GM21576 (cell line): ENCODE data around the gene ARID4B.
A peak's percentile ranks its signal among the peaks of the same experiment; 100 is the strongest.
"Not testable (repeated sequence)": the region's sequence is repeated elsewhere in the genome, so short reads cannot be mapped to it uniquely, and the experiment has no call there.

ENCODE experiments used
- ATAC-seq: cut with Tn5 transposase; IDR thresholded peaks from one replicate; pipeline ENCODE4 v1.9.1; 2021; ENCODE audit warnings: mild to moderate bottlenecking, moderate library complexity; ENCODE audit not compliant: unreplicated experiment

ARID4B gene

DNA sequence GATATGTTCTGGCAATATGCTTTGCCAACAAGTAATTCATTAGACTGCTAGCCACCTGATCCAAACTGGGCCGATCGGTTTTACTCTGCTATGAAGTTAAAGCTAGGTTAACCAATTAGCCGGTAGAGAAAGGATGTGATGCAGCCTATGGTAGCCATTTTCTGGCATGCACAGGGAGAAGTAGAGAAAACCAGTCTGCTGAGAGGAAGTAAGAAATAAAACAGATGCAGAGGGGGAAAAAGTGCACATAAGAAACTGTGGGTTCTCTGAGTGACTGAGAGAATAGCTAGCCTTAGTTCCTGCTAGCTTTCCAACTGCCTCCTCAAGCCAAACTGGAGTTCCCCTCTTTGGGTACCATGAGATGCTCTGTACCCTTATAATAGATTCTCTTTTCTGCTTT is 52.8 kb downstream of the ARID4B start:
- peak; percentile 73 for ATAC-seq

DNA sequence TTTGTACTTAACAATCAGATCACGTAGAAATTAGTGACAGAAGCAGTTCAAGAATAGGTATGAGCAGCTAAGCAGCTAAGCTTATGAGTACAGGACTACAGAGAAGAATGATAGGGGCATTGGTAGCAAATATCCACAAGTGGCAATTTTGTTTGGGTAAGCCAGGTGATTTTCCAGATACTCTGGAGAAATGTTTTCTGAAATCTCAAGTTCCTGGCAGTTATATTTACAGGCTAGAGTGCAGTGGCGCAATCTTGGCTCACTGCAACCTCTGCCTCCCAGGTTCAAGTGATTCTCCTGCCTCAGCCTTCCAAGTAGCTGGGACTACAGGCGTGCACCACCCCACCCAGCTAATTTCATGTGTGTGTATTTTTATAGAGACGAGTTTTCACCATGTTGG is 55.1 kb downstream of the ARID4B start:
- ATAC-seq, result no peak

DNA sequence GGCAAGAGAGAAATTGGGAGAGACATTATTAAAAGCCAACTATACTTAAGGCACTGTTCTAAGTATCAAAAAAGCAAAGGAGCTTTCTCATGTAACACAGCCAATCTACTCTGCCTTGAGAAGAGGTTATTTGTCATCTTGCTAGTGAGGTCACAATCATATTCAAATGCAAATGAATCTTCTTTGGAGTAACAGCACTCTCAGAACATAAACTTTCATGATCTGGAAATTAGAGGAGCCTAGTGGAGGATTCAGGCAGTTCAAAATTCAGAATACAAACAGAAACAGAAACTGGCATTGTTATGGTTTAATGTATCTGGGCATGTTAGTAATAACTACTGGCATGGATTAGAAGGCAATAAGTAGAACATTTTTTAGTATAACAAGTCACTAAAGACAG is 57.4 kb downstream of the ARID4B start:
- peak; percentile 39 for ATAC-seq

DNA sequence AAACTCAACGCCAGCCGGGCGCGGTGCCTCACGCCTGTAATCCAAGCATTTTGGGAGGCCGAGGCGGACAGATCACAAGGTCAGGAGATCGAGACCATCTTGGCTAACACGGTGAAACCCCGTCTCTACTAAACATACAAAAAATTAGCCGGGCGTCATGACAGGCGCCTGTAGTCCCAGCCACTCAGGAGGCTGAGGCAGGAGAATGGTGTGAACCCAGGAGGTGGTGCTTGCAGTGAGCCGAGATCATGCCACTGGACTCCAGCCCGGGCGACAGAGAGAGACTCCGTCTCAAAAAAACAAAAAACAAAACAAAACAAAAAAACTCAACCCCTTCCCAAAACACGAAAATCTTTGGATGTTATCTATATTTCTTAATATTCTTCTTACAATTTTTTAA is 58.0 kb downstream of the ARID4B start:
- not testable (repeated sequence) for ATAC-seq

DNA sequence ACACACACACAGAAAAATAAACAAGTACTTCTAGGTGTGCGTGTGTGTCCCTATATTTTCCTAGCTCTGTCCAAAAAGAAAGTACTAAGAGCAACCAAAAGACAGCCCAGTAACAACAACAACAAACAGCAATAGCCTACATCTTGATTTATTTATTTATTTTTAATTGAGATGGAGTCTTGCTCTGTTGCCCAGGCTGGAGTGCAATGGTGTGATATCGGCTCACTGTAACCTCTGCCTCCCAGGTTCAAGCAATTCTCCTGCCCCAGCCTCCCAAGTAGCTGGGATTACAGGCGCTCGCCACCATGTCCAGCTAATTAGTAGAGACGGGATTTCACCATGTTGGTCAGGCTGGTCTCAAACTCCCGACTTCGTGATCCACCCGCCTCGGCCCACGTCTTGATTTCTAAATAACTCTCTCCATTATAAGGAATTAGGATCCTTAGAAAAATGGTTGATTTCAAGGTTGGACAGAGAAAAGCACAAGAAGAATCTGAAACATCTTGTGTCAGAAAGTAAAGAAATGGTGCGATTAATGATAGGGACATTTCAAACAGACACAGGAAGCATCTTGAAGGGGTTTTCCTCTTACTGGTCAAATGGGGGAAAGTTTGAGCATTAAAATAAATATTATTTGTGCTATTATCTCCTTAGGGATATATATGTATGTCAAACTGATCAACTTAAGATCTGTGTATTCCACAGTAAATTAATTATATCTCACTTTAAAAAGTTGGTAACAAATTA is 59.4 kb downstream of the ARID4B start:
- no peak for ATAC-seq

DNA sequence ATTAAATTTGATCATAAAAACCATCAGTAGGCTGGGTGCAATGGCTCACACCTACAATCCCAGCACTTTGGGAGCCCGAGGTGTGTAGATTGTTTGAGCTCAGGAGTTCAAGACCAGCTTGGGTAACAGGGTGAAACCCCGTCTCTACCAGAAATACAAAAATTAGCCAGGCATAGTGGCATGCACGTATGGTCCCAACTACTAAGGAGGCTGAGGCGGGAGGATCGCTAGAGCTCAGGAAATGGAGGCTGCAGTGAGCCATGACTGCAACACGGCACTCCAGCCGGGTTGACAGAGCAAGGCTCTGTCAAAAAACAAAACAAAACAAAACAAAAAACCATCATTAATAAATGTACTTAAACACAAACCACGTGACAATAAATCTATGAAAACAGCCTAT is 61.0 kb downstream of the ARID4B start:
- no peak for ATAC-seq

DNA sequence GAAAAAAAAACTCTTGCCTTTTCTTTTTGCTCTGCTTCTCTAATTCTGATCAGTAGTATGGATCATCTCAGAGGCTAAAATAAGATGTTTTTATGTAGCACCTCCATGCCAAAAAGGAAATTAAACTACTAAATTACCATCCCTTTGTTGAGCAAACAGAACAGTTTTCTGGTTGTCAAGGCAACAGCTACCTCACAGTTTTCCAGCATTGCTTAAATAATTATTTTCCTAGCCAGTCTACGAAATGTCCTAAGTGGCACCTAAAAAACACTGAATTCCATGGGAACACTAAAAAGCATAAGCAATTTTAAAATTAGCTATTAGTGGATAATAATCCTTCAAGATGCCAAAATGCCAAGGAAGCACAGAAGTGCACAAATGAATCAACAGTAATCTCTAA is 61.7 kb downstream of the ARID4B start:
- no peak for ATAC-seq

DNA sequence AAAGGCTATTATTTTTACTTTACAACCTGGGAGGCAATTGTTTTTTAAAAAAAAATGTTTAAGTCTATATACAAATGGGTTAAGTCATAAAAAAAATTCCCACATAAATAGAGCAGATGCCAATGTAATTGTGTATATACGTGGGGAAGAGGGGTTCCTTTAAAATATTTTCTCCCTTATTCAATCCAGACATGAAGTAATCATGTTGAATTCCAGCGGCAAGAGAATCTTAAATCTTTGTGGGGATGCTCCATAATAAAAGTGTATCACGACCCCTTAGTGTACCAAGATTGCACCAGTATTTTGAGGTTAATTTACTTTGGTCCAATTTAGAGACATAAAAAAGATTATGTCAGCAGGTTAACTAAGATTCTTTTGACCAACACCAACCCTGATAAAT is 62.1 kb downstream of the ARID4B start:
- no peak for ATAC-seq

DNA sequence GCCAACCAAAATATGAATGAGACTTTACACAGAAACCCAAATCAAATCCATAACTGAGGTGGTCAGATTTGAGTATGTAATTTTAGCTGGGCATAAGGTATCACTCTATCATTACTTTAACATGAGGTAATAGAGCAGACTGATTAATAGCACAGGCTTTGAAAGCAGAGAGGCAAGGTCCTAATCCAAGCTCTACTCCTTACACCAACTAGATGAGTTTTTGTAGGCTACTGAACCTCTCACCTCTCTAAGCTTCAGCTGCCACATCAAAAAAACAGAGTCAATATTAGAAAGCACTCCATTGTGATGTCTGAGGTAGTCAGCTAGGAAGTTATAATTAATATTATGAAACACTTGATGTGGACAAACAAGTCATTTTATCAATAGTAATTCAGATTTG is 63.7 kb downstream of the ARID4B start:
- ATAC-seq, result no peak

DNA sequence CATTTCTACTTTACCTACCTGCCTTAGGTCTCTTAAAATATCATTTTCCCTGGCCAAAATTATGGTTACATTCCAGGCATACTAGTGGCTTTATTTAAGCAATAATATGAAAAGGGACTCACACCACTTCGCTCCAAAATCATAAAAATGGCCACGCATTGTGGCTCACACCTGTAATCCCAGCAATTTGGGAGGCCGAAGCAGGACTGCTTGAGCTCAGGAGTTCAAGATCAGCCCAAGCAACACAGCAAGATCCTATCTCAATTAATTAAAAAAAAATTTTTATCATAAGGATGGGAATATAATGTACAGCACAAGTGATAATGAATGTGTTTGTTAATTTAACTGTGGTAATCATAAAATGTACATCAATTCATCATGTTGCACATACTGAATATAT is 65.4 kb downstream of the ARID4B start:
- ATAC-seq, result no peak

DNA sequence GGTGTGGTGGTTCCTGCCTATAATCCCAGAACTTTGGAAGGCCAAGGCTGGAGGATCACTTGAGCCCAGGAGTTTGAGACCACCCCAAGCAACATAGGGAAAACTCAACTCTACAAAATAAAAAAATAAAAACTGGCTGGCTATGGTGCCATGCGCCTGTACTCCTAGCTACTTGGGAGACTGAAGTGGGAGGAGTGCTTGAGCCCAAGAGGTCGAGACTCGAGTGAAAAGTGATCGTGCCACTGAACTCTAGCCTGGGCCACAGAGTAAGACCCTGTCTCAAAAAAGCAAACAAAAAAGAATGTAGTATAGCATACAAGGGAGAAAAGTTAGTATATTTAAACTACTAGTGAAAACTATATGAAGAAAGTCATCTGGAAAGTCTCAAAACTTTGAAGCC is 66.7 kb downstream of the ARID4B start:
- ATAC-seq, result no peak

DNA sequence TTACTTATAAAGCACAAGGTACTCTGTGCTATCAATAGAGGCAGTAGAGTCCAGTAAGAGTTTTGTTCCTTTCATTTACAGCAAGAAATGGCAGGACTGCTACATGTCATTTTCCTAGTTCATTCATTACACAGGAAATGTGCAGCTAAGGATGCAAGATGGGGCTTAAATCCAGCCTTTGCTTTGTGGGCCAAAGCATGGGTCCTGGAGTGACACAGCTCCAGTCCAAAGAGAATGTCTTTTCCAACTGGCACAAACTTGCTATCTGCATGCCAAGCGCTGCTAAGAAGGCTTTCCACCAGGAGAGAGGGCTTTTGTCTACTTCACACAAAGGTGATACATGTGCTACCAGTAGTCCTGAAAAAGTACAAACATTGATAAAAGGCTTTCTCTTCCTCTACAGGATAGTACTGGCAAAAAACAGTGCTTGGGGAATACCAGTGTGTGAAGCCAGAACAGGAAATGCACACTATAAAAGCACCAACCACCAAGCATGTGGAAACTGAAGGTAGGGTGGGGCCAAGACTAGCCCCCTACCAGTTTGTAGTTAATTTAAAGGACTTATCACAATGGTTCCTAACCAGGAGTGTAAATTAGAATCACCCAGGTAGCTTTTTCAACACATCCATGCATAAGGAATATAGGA is 68.7 kb downstream of the ARID4B start:
- ATAC-seq, result no peak

DNA sequence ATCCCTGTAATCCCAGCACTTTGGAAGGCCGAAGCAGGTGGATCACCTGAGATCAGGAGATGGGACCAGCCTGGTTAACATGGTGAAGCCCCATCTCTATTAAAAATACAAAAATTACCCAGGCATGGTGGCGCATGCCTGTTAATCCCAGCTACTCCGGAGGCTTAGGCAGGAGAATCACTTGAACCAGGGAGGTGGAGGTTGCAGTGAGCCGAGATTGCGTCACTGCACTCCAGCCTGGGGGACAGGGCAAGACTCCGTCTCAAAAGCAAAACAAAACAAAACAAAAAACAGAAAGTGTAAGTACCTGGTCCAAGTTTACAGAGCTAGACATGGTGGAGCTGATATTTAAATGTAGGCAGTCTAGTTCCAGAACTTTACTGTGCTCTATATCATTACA is 69.9 kb downstream of the ARID4B start:
- ATAC-seq, result not testable (repeated sequence)

DNA sequence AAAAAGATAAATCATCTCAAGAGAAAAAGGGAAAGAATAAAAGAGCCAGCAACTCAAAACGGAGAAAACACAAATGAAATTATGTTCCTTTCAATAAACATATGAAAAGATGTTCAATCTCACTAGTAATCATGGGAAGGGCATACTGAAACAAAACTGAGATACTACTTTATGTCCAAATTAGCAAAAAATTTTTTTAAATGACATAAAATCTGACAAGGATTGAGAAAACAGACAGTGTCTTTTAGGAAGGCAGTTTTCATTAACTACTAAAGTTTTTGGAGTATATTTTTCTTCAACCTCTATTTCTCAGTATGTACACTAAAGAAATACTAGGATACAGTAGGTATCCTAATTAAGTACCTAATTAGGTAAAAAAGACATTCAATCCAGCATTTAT is 73.3 kb downstream of the ARID4B start:
- no peak for ATAC-seq

DNA sequence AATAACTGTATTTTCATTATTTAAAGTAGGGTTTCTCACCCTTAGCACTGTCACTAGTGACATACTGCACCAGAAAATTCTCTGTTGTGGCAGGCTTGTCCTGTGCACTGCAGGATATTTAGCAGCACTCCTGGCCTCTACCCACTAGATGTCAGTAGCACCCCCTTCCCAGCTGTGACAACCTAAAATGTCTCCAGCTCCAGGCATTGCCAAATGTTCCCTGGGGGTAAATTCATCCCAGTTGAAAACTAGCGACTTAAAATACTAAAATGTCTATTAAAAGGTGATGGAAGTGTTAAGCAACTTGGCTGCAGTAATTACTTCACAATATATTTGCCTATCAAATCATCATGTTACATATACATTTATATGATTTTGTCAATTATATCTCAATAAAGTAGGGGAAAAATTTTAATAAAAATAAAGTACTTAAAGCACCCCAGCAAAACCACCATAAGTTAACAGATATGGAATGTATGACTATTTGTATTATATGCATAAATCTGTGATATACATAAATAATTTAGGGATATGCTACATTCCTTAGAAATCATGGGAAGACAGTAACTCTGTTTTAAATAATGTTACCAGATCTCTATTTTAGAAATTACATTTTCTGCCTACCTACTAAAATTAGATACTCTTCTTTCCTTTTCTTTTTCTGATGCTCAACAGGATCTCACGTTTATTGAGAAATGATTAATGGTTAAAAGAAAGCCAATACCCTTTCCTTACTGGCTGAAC is 74.6 kb downstream of the ARID4B start:
- ATAC-seq, result peak; percentile 81

DNA sequence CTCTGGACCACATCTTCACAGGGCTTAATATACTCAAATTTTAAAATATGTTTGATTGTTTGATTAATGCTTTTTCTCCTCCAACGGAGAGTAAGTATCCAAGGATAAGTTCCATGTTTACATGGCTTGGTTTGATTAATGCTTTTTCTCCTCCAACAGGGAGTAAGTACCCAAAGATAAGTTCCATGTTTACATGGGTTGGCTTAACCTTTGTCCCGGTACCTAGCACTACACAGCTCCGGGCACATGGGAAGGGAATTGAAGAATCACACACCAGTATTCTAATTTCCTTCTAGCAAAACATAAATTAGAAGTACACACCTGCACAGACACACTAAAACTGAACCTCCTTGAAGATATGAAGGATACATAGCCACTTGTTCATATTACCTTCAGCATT is 77.5 kb downstream of the ARID4B start:
- ATAC-seq, result no peak

DNA sequence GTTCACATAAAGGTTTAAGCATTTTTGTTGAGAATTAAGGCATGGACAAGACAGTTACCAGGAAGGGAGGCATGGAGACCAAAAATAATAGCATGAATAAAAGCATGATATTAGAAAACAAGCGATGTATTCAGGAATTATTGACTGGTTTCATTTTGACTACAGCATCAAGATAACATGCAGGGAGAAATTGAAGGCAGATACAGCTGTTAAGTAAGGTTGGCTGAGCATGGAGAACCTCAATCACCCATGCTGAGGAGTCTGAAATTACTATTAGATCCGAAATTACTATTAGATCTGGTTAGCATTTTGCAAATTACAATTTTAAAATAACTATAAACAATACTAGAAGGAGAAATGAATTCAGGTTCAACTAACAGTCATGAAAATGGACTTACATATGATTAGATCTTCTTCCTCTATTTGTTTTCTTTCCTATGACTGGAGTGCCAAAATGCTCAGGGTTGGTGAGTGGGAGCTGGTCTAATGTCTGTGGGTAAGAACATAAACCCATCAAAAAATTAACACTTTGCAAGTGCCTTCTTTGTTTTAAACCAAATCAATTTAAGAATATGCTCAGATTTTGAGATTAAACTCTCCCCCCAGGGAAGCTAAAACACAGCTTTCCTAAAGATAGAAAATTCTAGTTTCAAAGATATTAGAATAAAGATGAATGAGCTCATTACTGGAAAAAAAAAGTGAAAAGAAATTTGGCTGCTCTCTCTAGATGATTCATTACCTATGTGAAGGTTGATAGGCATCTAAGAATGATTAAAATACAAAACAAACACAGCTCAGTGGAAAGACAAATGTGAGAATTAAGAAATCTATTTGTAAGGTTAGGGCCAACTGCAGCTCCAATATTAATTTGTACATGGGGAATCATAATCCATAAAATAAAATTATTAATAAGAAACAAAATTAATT is 81.7 kb downstream of the ARID4B start:
- ATAC-seq, result no peak

DNA sequence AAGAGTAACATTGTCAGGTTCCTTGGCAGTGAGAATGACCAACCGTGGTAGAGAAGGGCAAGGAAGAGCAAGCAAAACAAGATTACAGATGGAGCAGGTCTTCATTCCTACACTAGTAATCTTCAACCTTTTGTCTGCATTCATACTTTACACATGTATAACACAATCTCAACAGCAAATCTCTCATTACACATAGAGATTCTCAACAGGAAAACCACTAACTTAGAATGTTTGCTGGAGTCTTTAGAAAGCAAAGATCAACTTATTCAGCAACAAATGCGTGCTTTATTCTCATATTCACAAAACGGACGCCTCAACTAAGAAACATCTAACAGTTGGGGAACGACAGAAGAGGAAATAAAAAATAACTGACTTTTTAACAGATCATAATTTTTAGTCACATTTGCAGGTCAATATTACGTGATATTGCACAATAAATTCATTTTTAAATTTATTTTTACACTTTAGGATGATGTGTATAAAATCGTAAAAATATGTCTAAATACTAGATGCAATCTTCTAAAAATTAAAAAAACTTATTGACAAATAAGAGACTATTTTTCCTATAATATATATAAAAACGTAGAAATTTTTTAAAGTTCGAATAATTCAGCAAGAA is 82.9 kb downstream of the ARID4B start:
- no peak for ATAC-seq

DNA sequence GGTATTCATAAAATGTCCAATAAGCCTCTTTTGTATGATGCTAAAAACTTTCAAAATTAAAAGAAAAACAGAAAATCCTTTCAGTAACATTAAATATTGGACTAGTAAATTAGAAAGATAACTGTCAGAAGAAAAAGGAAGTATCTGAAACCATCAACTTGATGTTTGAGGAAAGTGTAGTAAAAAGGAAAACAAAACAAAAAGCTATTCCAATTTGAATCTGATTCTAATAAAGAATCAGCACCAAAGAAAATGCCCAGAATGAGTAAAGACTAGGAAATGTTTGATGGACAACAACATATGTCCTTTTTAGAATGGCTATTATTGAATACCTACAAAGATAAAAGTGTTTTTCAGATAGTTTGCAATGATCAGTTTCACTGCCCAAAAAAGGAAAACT is 87.0 kb downstream of the ARID4B start:
- no peak for ATAC-seq

DNA sequence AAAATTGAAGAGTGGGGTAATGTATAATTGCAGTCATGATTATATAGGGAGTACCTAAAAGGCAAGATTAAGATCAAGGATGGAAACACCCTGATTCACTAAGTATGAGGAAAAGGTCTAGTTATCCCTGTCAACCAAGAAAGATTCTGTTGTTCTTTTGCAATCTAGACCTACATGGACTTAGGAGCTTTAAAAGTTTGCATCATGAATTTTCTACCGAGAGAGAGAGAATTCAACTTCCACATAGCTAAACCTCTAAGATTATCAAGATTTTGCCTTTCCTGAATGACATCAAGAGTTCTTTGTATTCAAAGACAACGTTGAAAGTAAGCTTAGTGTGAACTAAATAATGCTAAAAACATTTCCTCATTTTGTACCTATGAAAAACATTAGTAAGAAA is 88.1 kb downstream of the ARID4B start:
- ATAC-seq, result no peak

DNA sequence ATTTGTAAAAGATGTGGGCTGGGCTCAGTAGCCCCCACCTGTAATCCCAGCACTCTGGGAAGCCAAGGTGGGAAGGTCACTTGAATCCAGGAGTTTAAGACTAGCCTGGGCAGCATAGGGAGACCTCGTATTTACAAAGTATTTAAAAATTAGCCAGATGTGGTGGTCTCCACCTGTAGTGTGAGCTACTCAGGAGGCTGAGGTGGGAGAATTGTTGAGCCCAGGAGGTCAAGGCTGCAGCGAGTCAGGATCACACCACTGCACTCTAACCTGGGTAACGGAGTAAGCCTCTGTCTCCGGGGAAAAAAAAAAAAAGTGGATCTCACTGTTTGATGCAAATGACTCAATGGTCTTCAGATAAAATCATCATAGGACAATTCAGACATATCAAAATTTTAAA is 89.4 kb downstream of the ARID4B start:
- no peak for ATAC-seq
